Activated CD8-positive, alpha-beta memory T cell treated with anti-CD3 and anti-CD28 coated beads for 24 hours (primary cell): ENCODE measurements around the gene MEGF9.
"Not testable (repeated sequence)": the region's sequence is repeated elsewhere in the genome, so short reads cannot be mapped to it uniquely, and the experiment has no call there.

ENCODE experiments used
- DNase-seq: peaks from one replicate; pipeline ENCODE4 v3.0.0-alpha.2; 2020

The MEGF9 gene

DNA sequence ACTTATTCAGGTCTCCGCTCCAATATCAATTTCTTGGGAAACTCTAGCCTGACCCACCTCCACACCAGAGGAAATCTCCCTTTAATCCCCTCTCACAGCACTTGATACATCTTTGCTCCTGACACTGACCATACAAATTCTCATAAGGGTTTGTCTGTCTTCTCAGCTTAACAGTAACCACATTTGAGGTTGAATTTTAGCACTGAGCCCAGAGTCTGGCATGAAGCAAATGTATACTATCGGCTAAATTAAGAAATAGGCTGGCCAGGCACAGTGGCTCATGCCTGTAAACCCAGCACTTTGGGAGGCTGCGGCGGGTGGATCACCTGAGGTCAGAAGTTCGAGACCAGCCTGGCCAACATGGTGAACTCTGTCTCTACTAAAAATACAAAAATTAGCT is 144.0 kb downstream of the MEGF9 start:
- no peak for DNase-seq

- no peak for DNase-seq
Observed at GRCh38 chr9:120569556-120569955, 144.7 kb downstream of the MEGF9 start.

DNA sequence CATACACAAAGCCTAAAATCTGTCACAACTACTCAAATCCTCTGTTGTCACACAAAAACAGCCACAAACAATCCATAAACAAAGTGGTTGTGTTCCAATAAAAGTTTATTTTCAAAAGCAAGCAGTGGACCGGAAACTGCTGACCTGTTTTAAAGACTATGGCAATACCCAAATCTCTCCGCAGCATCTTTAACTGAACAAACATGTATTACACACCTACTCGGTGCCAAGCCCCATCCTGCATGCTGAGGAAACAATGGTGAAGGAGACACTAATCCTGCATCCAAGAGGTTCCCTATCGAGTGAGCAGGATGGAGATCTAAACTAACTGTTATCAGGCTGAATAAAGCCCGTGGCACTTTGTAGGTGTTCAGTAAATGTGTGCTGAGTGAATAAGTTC is 145.5 kb downstream of the MEGF9 start:
- no peak for DNase-seq

DNA sequence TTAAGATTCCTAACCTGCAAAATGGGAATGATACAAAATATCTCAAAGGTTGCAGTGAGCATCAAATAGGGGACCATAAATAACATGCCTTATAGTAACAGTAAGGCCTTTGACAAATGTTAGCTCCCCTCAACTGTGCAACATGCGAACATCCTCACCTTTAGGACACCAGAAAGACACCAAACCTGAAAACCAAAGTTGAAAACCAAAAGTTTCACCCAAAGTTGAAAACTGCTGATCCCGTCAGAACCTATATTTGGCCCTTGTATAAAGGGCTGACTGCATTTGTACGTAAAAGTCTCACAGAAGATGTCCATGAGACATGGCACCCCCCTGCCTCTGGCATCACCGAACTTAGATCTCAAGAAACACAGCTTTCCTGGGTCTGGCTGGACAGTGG is 146.4 kb downstream of the MEGF9 start:
- no peak for DNase-seq

- no peak for DNase-seq
Observed at GRCh38 chr9:120567081-120567480, 147.2 kb downstream of the MEGF9 start.

GRCh38 chr9:120564589-120564988 is 149.7 kb downstream of the MEGF9 start:
- DNase-seq, result no peak

GRCh38 chr9:120562861-120563443 is 151.3 kb downstream of the MEGF9 start:
- no peak for DNase-seq

DNA sequence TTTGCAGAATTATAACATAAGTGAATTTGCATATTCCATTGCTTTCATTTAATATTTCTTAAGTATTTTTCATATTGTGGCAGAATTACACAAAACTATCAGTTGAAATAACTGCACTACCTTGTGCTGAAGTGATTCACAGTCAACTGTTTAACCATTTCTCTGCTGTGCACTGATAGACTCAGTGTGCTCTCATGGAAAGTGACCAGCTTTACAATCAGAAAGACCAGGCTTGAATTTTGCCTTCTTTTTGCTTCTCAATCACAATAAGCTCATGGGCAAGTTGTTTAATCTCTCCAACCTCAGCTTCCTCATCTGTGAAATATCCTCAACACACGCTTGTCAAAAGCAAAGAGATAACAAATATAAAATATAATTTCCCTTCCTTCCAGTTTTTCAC is 152.6 kb downstream of the MEGF9 start:
- DNase-seq, result no peak

DNA sequence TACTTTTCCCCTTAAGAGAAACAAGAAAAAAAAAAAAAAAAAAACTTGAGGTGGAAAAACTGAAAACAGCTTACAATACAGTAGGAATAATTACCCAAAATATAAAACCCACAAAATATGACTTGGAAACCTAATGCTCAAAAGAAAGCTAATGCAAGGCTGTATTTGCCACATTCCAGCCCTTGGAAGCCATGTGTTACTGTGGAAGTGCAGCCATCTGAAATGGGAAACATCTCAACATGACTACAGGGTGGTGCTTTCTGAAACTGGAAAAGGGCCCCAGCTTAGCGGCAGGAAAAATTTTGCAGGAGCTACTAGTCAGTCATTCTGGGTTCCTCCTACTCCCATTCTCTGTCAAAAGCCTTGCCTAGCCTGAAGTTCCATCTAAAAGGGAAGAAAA is 154.7 kb downstream of the MEGF9 start:
- DNase-seq, result no peak

GRCh38 chr9:120558454-120558853 is 155.8 kb downstream of the MEGF9 start:
- DNase-seq, result no peak

DNA sequence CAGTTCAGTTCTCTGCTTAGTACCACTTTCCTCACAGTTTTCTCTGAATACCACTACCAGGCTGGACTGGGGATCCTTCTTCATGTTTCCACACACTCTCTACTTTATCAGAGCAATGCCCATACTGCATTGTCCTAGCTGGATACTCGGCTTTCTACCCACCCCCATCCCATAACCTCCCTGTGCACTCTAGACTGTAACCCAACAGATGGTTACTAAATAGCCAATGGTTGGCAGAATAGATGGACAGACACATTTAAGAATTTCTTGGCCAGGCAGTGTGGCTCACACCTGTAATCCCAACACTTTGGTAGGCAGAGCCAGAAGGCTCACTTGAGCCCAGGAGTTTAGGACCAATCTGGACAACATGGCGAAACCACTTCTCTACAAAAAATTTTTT is 157.1 kb downstream of the MEGF9 start:
- no peak for DNase-seq

GRCh38 chr9:120556775-120557174 is 157.5 kb downstream of the MEGF9 start:
- no peak for DNase-seq

DNA sequence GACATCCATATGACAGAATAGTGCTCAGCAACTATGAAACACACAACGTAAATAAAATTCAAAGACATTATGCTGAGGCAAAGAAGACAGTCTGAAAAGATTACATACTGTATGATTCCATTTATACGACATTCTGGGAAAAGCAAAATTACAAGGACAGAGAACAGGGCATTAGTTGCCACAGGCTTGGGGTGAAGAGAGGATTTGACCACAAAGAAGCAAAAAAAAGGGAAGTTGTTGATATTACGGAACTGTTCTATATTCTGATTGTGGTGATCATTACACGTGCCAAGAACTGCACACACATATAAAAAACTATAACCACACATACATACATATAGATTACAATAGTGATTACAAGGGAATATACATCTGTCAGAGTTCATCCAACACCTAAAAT is 158.4 kb downstream of the MEGF9 start:
- DNase-seq, result no peak

DNA sequence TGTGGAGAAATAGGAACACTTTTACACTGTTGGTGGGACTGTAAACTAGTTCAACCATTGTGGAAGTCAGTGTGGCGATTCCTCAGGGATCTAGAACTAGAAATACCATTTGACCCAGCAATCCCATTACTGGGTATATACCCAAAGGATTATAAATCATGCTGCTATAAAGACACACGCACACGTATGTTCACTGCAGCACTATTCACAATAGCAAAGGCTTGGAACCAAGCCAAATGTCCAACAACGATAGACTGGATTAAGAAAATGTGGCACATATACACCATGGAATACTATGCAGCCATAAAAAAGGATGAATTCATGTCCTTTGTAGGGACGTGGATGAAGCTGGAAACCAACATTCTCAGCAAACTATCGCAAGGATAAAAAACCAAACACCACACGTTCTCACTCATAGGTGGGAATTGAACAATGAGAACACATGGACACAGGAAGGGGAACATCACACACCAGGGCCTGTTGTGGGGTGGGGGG is 162.0 kb downstream of the MEGF9 start:
- DNase-seq, result not testable (repeated sequence)
